ENCODE results near the gene LRFN3. TPM values are rescaled to one million over a fixed set of nuclear protein-coding genes. Genes with fewer than 3 reads are reported as not detected.
A peak's percentile ranks its signal among the peaks of the same experiment; 100 is the strongest.

Gene LRFN3
- total and polyA plus RNA-seq, 2 of the 13 experiments (the other 11 are each of a cell fraction or from before 2014, with no cell fraction given): 0.74 to 1.6 TPM

- TF ChIP-seq ZBTB7B (CRISPR knock-in tag; IDR thresholded peaks at IDR 0.05) (no peak), ADNP (CRISPR knock-in tag; IDR thresholded peaks at IDR 0.05) (no peak), CBFB (CRISPR knock-in tag; IDR thresholded peaks at IDR 0.05) (no peak), NONO (IDR thresholded peaks at IDR 0.05) (no peak), NONO (CRISPR knock-in tag; conservative IDR thresholded peaks at IDR 0.05) (no peak), GTF3A (CRISPR knock-in tag; conservative IDR thresholded peaks at IDR 0.05) (0 out of 2 replicates have a peak, but pooled peaks have one; percentile 1), ZNF281 (CRISPR knock-in tag; IDR thresholded peaks at IDR 0.05; ENCODE audit: borderline replicate concordance) (no peak), ZNF83 (CRISPR knock-in tag; IDR thresholded peaks at IDR 0.05; ENCODE audit: borderline replicate concordance) (no peak), U2AF2 (IDR thresholded peaks at IDR 0.05; ENCODE audit: low read depth, low read length) (no peak; the same call in 1 of the 2 replicates), JUND (CRISPR knock-in tag; IDR thresholded peaks at IDR 0.05) (no peak), SALL2 (CRISPR knock-in tag; IDR thresholded peaks at IDR 0.05) (no peak), SRF (IDR thresholded peaks at IDR 0.05; ENCODE audit: low read depth, low read length) (no peak), AKNA (CRISPR knock-in tag; IDR thresholded peaks at IDR 0.05; ENCODE audit: borderline replicate concordance) (no peak), ZNF720 (CRISPR knock-in tag; IDR thresholded peaks at IDR 0.05) (no peak), UBTF (CRISPR knock-in tag; IDR thresholded peaks at IDR 0.05) (peak; percentile 8; the same call in 1 of the 2 replicates), KAT7 (CRISPR knock-in tag; IDR thresholded peaks at IDR 0.05; ENCODE audit: borderline replicate concordance) (no peak)
- TF ChIP-seq, protein P1, sequence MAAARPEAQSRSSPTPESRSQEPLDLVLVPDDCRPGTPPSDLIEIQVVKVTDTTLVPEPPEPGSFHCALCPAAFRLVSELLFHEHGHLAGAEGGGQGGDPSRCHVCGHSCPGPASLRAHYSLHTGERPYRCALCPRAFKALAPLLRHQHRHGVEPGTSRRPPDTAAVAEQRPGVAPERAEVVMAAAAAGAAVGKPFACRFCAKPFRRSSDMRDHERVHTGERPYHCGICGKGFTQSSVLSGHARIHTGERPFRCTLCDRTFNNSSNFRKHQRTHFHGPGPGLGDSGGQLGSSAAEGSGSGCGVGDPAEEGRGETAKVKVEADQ (CRISPR knock-in tag; IDR thresholded peaks at IDR 0.05; ENCODE audit: borderline replicate concordance): no peak
- TF ChIP-seq, protein P2, sequence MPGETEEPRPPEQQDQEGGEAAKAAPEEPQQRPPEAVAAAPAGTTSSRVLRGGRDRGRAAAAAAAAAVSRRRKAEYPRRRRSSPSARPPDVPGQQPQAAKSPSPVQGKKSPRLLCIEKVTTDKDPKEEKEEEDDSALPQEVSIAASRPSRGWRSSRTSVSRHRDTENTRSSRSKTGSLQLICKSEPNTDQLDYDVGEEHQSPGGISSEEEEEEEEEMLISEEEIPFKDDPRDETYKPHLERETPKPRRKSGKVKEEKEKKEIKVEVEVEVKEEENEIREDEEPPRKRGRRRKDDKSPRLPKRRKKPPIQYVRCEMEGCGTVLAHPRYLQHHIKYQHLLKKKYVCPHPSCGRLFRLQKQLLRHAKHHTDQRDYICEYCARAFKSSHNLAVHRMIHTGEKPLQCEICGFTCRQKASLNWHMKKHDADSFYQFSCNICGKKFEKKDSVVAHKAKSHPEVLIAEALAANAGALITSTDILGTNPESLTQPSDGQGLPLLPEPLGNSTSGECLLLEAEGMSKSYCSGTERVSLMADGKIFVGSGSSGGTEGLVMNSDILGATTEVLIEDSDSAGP (CRISPR knock-in tag; IDR thresholded peaks at IDR 0.05; ENCODE audit: borderline replicate concordance): no peak; the same call in 1 of the 2 replicates
These were observed 4.3 kb upstream of the LRFN3 start (continued) for GRCh38 chr19:35931874-35932202.

All from HepG2 (cell line).